Inferior parietal cortex (tissue), 1 donor: Measurements from ENCODE around the gene FABP2.
A peak's percentile ranks its signal among the peaks of the same experiment; 100 is the strongest.
"Not testable (repeated sequence)": the region's sequence is repeated elsewhere in the genome, so short reads cannot be mapped to it uniquely, and the experiment has no call there.

Experiments used
- DNase-seq: peaks from one replicate; pipeline ENCODE4 v3.0.0-alpha.2; 2016; ENCODE audit errors: extremely low spot score

Gene FABP2

DNA sequence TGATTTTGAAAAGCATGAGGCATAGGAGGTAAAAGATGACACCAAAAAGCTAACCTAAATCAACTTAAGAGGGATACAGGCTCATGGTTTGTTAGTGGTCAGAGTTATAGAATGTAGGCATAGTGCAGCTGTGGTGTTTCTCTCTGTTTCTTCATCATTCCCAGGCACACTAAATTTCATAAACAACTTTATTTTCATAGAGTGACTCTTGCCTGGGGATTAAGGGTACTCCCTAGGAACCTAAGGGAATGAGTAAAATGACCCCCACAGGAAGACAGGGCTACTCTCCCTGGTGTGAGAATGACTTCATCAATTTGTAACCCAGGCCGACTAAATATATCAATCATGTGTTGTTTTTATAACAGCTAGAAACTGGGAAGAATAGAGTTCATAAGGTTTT is 11.1 kb downstream of the FABP2 start:
- no peak for DNase-seq

DNA sequence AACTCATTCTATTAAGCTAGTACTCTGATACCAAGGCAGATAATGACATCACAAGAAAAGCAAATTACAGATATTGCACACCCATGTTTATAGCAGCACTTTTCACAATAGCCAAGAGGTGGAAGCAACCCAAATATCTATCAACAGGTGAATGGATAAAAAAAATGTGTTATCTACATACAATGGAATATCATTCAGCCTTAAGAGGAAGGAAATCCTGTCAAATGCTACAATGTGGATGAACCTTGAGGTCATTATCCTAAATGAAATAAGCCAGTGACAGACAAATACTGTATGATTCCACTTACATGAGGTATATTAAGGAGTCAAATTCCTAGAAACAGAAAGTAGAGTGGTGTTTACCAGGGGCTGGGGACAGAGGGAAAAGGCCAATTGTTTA is 14.3 kb downstream of the FABP2 start:
- DNase-seq = no peak

DNA sequence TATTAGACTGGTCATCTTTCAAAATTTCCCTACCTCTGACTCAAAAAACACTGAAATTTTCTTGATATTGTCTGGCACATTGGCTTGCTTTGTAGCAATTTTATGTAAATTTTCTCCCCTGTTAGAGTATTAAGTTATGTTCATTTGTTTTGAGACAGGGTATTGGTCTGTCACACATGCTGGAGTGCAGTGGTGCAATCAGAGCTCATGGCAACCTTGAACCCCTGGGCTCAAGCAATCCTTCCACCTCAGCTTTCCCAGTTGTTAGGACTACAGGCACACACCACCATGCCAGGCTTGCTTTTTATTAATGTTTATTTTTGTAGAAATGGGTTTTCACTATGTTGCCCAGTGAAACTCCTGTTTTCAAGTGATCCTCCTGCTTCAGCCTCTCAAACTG is 17.5 kb downstream of the FABP2 start:
- no peak for DNase-seq

DNA sequence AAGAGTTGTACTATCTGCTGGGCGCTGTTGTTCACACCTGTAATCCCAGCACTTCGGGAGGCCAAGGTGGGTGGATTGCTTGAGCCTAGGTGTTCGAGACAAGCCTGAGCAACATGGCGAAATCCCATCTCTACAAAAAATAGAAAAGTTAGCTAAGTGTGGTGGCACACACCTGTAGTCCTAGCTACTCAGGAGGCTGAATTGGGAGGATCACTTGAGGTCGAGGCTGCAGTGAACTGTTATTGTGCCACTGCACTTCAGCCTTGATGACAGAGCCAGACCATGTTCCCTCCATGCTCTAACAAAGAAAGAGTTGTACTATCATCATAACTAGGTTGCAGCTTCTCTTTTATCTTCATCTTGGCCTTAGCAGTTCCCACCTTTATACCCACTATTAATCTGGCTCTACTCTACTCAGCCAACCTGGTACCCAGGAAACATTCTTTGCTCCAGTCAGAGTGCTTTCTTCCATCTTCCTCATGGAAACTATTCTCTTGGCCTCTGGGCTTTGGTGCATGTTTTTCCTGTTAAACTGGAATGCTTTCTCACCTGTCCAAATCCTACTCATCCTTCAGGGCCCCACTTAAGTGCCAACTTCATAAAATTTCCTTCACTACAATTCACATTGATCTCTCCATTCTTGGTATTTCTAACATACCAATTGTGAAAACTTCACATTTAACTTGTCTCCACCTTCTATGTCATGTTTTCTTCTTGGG is 18.2 kb downstream of the FABP2 start:
- DNase-seq = no peak

DNA sequence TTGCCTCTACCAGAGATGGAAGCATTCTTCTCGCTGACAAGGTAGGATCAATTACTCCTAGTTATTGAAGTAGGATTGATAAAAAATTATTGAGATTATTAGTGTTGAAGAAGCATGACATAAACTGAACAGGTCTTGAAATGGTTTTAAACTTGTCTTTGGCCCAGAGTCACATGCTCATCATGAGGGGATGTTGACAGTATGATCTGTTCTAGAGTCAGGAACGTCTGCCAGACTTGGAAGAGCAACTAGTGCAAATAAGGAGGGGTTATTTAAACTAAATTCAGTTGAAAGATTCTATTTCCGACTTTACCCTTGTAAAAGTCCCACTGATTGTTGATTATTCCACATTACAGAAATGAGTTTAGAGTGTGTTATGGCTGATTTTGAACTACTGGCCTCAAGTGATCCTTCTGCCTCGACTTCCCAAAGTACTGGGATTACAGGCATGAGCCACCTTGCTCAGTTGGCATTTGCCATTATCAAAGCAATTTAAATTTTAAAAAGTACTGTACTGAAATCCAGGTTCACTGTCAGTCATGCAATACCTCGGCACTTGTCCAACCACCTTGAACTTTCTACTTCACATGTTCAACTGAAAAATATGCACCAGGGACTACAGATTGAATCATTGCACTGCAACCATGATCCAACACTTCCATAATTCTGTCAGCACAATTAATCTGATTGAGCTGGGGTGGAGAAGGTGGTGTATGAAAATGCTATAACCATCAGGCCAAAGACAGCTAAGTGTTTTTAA is 19.7 kb downstream of the FABP2 start:
- DNase-seq = no peak

DNA sequence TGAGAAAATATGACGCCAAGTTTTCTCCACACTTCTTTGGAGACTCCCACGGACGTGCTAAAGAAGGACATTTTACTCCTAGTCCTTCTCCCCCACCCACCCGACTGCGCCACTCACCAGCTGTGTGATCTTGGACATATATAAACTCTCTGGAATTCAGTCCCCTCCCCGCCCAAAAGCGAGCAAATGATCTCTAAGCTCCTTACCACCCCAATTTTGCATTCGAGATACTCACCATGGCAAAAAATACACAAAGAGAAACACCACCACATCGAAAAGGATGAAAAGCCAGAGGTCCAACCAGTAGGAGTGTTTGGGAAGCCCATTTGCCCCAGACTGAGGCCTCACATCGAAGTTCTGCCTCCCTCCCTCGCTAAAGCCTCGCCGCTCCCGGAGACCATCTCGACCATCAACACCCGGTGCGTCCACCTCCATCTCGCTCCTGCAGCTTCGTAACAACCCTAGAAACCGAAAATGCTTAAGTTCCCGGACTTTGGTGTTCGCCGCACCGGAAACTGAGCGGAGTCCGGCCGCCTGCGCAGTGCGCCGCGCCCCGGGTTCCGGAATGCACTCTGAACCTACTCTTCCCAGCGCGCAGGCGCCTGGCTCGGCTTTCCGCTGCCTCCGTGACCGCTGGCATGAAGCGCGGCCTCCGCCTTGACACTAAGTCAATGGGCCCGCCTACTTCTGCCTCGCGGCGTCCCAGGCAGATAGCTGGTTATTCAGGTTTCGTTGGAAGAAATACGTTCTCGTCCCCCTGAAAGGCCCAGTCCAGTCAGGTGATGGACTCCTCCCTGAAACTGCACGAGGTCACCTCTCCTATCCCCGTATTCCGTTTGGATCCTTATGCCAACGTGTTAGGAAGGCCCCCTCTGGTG is 21.6 kb downstream of the FABP2 start:
- peak; percentile 86 for DNase-seq

DNA sequence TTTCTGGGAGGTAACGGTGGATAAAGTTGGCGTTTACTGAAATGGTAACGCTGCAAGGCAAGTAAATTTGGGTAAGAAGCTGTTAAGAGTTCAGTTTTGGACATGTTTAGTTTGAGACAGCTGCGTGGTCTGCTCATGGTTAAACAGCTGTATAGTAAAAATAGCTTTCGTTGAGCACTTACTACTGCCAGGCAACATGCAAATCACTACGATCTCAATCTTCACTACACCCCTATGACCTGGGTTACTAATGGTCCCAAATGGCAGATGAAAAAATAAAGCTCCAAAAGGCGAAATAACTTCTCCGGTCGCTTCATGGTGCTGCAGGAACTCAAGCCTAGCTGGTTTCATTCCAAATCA is 22.2 kb downstream of the FABP2 start:
- no peak for DNase-seq

DNA sequence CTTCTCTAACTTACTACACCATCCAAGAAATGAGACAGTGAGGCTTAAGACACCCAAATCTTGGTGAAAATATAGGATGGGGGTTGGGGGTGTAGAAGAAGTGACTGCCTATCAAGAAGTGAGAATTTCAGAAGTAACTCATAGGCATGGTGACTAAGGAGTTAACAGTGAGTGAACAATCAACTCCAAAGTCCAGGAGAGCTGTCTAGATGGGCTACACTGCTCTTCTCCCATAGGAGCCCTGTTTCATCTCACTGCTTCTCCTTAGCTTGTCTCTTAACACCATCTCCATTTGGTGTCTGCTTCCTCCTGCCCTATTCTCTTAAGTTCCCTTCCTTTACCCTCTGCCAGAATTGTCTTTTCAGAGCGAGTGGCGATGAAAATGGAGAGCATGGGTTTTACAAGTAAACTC is 22.7 kb downstream of the FABP2 start:
- no peak for DNase-seq

DNA sequence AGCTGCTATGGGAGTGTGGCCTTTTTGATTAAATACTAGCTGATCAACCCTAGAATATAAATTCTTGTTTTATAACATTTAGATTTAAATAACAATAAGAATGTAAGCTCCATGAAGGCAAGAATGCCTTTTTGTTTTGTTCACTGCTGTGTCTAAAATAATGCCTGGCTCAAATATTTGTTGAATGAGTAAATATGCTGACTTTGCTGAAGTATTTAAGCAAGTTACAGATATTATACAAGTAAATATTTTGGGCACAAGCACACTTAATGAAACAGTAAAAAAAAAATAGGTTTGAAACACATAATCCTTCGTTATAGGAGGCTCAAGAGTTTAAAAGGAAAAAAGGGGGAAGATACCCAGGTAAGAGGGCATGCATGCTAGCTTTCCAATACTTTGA is 24.1 kb downstream of the FABP2 start:
- no peak for DNase-seq

DNA sequence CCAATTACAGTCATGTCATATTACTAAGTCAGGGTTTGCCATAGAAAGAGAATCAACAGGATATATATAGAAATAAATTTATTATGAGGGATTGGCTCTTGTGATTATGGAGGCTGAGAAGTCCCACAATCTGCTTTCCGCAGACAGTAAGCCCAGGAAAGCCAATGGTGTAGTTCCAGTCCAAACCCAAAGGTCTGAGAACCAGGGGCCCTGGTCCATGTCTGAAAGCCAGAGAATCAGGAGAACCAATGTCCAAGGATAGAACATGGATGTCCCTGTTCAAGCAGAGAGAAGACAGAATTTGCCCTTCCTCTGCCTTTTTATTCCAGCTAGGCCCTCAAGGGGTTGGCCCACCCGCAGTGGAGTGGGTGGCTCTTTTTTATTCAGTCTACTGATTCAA is 25.6 kb downstream of the FABP2 start:
- no peak for DNase-seq

DNA sequence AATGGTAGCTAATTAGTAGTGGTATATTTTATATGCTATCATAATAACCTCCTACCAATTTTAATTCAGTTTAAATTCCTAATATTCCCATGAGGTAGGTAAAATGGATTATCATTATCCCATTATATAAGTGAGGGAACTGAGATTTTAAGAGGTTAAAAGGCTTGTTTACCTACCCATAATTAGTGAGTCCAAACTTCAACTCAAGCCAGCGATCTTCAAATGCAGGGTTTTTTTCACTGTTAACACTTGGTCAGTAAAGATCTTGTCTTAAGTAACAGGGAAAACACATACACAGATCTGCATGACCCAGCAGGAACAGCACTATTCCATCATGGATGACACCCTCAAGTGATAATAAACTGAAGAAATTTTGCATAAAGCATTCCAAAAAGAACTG is 31.3 kb downstream of the FABP2 start:
- no peak for DNase-seq

DNA sequence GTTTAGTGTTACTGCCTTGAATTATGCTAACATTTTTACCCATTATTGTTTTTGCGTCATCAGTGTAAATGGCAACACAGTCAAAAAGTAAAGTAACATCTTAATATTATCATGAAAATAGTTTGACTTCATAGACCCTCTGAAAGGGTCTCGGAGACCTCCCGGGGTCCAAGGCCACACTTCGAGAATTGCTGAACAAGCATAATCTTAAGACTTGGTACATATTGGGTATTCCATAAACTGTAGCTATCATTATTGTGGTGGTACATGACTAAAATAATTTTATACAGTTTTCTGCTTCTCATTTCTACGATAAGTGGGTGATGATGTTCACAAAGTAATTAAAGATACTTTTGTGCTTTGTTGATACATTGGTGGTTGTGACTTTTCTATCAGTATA is 32.6 kb downstream of the FABP2 start:
- DNase-seq = no peak

DNA sequence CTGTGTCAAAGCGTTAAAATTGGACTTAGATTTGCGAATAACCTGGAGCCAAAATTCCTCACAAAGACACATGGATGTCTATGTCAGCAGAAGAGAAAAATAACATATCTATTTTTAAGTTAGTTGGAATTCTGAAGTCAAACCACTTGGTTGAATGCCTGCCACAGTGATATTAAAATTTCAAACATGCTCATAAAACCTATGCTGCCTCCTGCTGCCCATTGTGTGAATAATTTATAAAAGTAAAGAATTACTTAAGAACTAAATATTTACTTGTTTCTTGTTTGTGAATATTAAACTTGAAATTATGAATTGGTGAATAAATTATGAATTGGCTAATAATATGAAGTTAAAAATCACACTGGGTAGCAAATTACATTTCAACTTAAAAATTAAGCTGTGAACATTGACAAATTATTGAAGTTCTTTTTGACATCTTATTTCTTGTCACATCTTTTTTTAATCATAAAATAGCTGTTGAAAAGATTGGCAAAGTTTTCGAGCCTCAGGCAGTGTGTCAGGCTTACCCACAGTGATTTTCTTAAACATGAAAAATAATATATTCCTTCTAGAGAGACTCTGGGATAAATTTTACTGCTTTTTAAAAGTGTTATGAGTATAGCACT is 35.4 kb downstream of the FABP2 start:
- DNase-seq = peak; percentile 67

DNA sequence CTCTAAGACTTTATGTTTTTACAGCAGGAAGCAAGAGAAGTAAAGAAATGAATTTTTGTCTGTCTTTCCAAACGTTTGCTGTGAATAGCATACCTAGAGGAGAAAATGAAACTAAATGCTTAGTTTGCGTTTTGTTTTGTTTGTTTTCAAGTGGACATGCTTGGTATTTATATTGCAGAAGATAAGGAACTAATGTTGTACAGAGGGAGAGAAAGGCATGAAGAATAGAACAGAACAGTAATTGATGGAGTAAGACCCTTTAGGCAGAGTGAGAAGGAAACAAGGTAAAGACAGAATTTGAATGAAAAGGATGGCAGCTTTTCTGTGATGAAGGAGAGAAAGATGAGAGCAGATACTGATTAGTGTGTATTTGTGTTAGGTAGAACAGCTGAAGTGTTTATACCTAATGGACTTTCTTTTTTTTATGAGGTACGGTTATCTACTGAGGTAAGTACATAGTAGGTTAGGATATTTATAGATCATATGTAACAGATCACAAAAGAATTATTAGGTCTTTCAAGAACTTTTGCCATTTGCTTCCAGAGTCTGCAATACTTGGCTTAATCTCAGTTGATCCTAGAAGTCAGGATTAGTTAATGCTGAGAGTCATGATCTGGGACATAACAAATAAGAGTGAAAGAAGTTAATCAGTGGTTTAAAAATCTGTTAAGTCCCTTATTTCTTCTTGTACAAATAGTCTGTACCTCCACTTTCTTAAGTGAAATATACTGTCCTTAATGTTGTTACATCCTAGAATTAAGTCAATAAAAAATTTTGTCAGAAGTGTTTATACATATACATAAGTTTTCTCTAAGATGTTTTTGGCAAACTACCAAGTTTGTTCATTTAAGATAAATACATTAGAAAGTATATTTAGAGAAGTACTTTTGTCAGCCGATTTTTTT is 36.8 kb downstream of the FABP2 start:
- DNase-seq = peak; percentile 40

DNA sequence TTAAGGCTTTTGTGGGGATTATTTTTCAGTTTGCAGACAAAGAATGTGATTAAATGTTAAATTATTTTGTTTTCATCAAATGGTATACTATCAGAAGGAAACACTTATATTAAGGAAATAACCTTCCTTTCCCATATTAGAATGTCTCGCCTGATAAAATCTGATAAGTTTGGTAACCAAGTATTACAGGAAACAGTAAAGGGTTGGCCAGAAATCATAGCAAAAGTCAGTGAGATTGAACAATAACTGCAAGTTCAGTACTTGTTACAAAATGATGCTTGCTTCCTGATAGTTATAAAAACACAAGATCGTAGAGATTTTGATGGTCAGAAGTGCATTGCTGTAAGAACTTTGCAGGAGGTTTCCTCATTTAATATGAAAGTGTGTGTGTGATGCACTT is 40.5 kb downstream of the FABP2 start:
- no peak for DNase-seq

DNA sequence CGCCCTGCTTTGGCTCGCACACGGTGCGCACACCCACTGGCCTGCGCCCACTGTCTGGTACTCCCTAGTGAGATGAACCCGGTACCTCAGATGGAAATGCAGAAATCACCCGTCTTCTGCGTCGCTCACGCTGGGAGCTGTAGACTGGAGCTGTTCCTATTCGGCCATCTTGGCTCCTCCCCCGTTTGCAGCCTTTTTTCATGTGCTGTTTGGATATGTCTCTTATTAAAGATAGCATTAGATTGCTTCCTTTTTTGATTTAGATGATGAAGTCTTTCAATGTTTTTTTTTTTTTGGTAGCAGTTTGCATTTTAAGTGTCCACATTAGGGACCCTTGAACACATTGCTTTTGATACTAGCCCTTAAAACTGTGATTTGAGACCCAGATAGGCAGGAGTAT is 42.0 kb downstream of the FABP2 start:
- DNase-seq = not testable (repeated sequence)

DNA sequence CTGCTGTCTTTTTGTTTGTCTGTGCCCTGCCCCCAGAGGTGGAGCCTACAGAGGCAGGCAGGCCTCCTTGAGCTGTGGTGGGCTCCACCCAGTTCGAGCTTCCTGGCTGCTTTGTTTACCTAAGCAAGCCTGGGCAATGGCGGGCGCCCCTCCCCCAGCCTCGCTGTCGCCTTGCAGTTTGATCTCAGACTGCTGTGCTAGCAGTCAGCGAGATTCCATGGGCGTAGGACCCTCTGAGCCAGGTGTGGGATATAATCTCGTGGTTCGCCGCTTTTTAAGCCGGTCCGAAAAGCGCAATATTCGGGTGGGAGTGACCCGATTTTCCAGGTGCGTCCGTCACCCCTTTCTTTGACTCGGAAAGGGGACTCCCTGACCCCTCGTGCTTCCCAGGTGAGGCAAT is 42.4 kb downstream of the FABP2 start:
- not testable (repeated sequence) for DNase-seq

DNA sequence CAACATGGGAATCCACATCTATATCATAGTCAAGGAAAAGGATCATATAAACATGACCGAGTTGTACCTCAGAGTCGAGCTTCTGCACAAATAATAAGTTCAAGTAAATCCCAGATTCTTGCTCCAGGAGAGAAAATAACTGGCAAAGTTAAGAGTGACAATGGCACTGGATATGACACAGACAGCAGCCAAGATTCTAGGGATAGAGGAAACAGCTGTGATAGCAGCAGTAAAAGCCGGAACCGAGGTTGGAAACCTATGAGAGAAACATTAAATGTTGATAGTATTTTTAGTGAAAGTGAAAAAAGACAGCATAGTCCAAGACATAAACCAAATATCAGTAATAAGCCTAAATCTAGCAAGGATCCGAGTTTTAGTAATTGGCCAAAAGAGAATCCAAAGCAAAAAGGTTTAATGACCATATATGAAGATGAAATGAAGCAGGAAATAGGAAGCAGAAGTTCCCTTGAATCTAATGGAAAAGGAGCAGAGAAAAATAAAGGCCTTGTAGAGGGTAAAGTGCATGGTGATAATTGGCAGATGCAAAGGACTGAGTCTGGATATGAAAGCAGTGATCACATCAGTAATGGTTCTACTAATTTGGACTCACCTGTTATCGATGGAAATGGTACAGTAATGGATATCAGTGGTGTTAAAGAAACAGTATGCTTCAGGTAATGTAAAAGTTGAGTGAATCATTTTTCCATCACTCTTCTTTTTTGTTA is 50.4 kb downstream of the FABP2 start:
- DNase-seq = no peak

DNA sequence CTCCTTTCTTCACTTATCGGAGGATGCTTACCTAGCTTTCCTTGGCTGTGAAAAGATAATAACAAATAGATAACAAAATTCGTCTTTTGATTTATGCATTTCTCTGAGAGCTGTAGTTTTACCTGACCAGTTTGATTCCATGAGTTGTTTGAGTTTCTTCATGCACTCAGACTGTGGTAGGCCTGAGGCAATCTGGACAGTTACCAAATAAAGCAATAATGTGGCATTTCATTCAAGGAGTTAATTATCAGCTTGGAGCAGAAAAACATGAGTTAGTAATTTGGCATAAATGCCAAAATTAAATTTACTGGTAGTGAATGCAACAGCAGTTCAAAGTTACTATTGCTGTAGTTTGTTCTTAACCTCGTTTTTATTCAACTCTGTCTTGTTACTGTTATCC is 53.5 kb downstream of the FABP2 start:
- DNase-seq = no peak
